H9 (cell line): ENCODE measurements around the gene ADAM22. TPM values are rescaled to one million over a fixed set of nuclear protein-coding genes. Genes with fewer than 3 reads are reported as not detected.
A peak's percentile ranks its signal among the peaks of the same experiment; 100 is the strongest.

Source experiments
- DNase-seq: peaks from one replicate; pipeline ENCODE4 v3.0.0-alpha.2; 2017
- H2AFZ ChIP-seq: one replicate; pipeline ENCODE4 v1.6.1; 2013; ENCODE audit warnings: mild to moderate bottlenecking, low read length, control low read depth, moderate library complexity
- H2AK5ac ChIP-seq: 2 replicates; pipeline ENCODE4 v1.6.1; 2013; ENCODE audit warnings: low read length, control low read depth, mixed read lengths; ENCODE audit not compliant: insufficient read length
- H2BK120ac ChIP-seq: one replicate; pipeline ENCODE4 v1.6.1; 2013; ENCODE audit warnings: low read depth, mild to moderate bottlenecking, low read length, control low read depth, inconsistent platforms; ENCODE audit not compliant: poor library complexity, severe bottlenecking
- H2BK12ac ChIP-seq: 2 replicates; pipeline ENCODE4 v1.6.1; 2013; ENCODE audit warnings: low read length, control low read depth, mixed read lengths, low read depth; ENCODE audit not compliant: insufficient read length
- H2BK15ac ChIP-seq: 2 replicates; pipeline ENCODE4 v1.6.1; 2013; ENCODE audit warnings: low read depth, low read length, control low read depth
- H2BK20ac ChIP-seq: one replicate; pipeline ENCODE4 v1.6.1; 2013; ENCODE audit warnings: low read depth, mild to moderate bottlenecking, low read length, control low read depth, inconsistent platforms; ENCODE audit not compliant: poor library complexity, severe bottlenecking
- H2BK5ac ChIP-seq: 2 replicates; pipeline ENCODE4 v1.6.1; 2013; ENCODE audit warnings: low read length, control low read depth, mixed read lengths; ENCODE audit not compliant: insufficient read length
- H3K14ac ChIP-seq: 2 replicates; pipeline ENCODE4 v1.6.1; 2013; ENCODE audit warnings: low read length, control low read depth; ENCODE audit not compliant: insufficient read depth
- H3K18ac ChIP-seq: 2 replicates; pipeline ENCODE4 v1.6.1; 2013; ENCODE audit warnings: low read depth, mild to moderate bottlenecking, mixed read lengths, low read length, control low read depth; ENCODE audit not compliant: insufficient read length
- H3K23ac ChIP-seq: 2 replicates; pipeline ENCODE4 v1.6.1; 2013; ENCODE audit warnings: low read length, control low read depth, mixed read lengths, low read depth; ENCODE audit not compliant: insufficient read length
- H3K23me2 ChIP-seq: 2 replicates; pipeline ENCODE4 v1.6.1; 2013; ENCODE audit warnings: low read depth, mild to moderate bottlenecking, mixed read lengths, low read length, control low read depth; ENCODE audit not compliant: insufficient read length, poor library complexity, severe bottlenecking
- H3K27ac ChIP-seq: 2 replicates; pipeline ENCODE4 v1.5.1; 2013; ENCODE audit warnings: low read length, control low read depth, mixed read lengths, low read depth; ENCODE audit not compliant: insufficient read length
- H3K27me3 ChIP-seq: 2 replicates; pipeline ENCODE4 v1.6.1; 2013; ENCODE audit warnings: low read length, control low read depth, inconsistent platforms; ENCODE audit not compliant: insufficient read depth
- H3K4ac ChIP-seq: 2 replicates; pipeline ENCODE4 v1.6.1; 2013; ENCODE audit warnings: low read depth, mild to moderate bottlenecking, control low read depth, inconsistent platforms, low read length, moderate library complexity
- H3K4me1 ChIP-seq: 2 replicates; pipeline ENCODE4 v1.6.1; 2013; ENCODE audit warnings: low read length, control low read depth, inconsistent platforms; ENCODE audit not compliant: insufficient read depth
- H3K4me2 ChIP-seq: 2 replicates; pipeline ENCODE4 v1.6.1; 2013; ENCODE audit warnings: low read length, control low read depth, mixed read lengths; ENCODE audit not compliant: insufficient read length, insufficient read depth
- H3K56ac ChIP-seq: 2 replicates; pipeline ENCODE4 v1.6.1; 2013; ENCODE audit warnings: low read depth, mild to moderate bottlenecking, mixed read lengths, low read length, control low read depth; ENCODE audit not compliant: insufficient read length
- H3K79me1 ChIP-seq: 2 replicates; pipeline ENCODE4 v1.6.1; 2013; ENCODE audit warnings: low read depth, mild to moderate bottlenecking, moderate library complexity, low read length, control low read depth, inconsistent platforms; ENCODE audit not compliant: insufficient read depth, poor library complexity, severe bottlenecking
- H3K79me2 ChIP-seq: 2 replicates; pipeline ENCODE4 v1.6.1; 2013; ENCODE audit warnings: low read length, control low read depth, inconsistent platforms; ENCODE audit not compliant: insufficient read depth
- H3K9ac ChIP-seq: 2 replicates; pipeline ENCODE4 v1.6.1; 2013; ENCODE audit warnings: low read length, control low read depth, mixed read lengths; ENCODE audit not compliant: insufficient read length; ENCODE audit errors: extremely low read depth
- H3K9me3 ChIP-seq: one replicate; pipeline ENCODE4 v1.6.1; 2013; ENCODE audit warnings: low read depth, low read length, inconsistent platforms; ENCODE audit not compliant: control insufficient read depth
- H3T11ph ChIP-seq: one replicate; pipeline ENCODE4 v1.6.1; 2013; ENCODE audit warnings: mild to moderate bottlenecking, low read length, control low read depth, inconsistent platforms
- H4K20me1 ChIP-seq: one replicate; pipeline ENCODE4 v1.6.1; 2013; ENCODE audit not compliant: control insufficient read depth, insufficient read length, insufficient read depth
- H4K5ac ChIP-seq: 2 replicates; pipeline ENCODE4 v1.6.1; 2013; ENCODE audit warnings: low read depth, mild to moderate bottlenecking, mixed read lengths, low read length, control low read depth; ENCODE audit not compliant: insufficient read length
- H4K8ac ChIP-seq: replicated peaks from 2 replicates; pipeline ENCODE4 v1.6.1; 2013; ENCODE audit warnings: low read length, control low read depth, mixed read lengths, low read depth; ENCODE audit not compliant: insufficient read length
- H4K91ac ChIP-seq: 2 replicates; pipeline ENCODE4 v1.6.1; 2013; ENCODE audit warnings: low read depth, mild to moderate bottlenecking, moderate library complexity, mixed read lengths, low read length, control low read depth; ENCODE audit not compliant: insufficient read length
- H3K27ac Mint-ChIP-seq, 3 experiments: 2 replicates in 2 of 3; 3 replicates in 1 of 3; pipeline ENCODE4 v1.8.0; 2020 to 2021; ENCODE audit warnings: mixed read lengths in 3 of 3, mild to moderate bottlenecking in 1 of 3, moderate library complexity in 1 of 3
- H3K27me3 Mint-ChIP-seq: 2 replicates; pipeline ENCODE4 v1.8.0; 2021; ENCODE audit warnings: low read depth, mild to moderate bottlenecking, moderate library complexity, mixed read lengths
- H3K36me3 Mint-ChIP-seq, 3 experiments: 2 replicates in 2 of 3; 3 replicates in 1 of 3; pipeline ENCODE4 v1.8.0; 2020 to 2021; ENCODE audit warnings: low read depth in 3 of 3, mixed read lengths in 3 of 3; ENCODE audit not compliant: insufficient read depth in 1 of 3
- H3K4me1 Mint-ChIP-seq, 2 experiments: 2 replicates each; pipeline ENCODE4 v1.8.0; 2020; ENCODE audit warnings: mixed read lengths in 2 of 2
- H3K4me3 Mint-ChIP-seq, 2 experiments: 2 replicates in 1 of 2; 3 replicates in 1 of 2; pipeline ENCODE4 v1.8.0; 2020 to 2021; ENCODE audit warnings: mild to moderate bottlenecking in 2 of 2, mixed read lengths in 2 of 2, moderate library complexity in 1 of 2
- H3K9me3 Mint-ChIP-seq, 2 experiments: 2 replicates in 1 of 2; 3 replicates in 1 of 2; pipeline ENCODE4 v1.8.0; 2020; ENCODE audit warnings: mild to moderate bottlenecking in 2 of 2, mixed read lengths in 2 of 2, moderate library complexity in 1 of 2
- CTCF ChIP-seq: fragments of 200-600 bp; sonication (generic); conservative IDR thresholded peaks from 3 replicates; pipeline ENCODE4 v1.8.0; 2021; ENCODE audit warnings: antibody characterized with exemption, mild to moderate bottlenecking
- WGBS: extraction: QIAGEN DNeasy Blood & Tissue Kit; methylation state at CpG from one replicate; pipeline ENCODE4 v1.1.7; 2013; ENCODE audit warnings: missing lambda C conversion rate, low lambda C conversion rate, mixed read lengths; ENCODE audit not compliant: insufficient read length; ENCODE audit errors: extremely low coverage; 5-methylcytosine and 5-hydroxymethylcytosine counted together
- total RNA-seq: library from RNA; stranded (reverse); gene quantifications from 2 replicates; pipeline ENCODE4 v1.2.1, GENCODE V29; 2021

The ADAM22 gene
- total RNA-seq, 1 experiment from 2014 or later, result 8.7 TPM

- H2BK12ac ChIP-seq, result no peak overlapping the region
- no peak overlapping the region for H4K91ac ChIP-seq
- H4K8ac ChIP-seq, result no peak overlapping the region
- peaks cover 6 to 10% (median 9%) of the 10 kb centered on the region in 3 experiments; a peak in 4 of 7 replicates for H3K36me3 Mint-ChIP-seq
- H2BK120ac ChIP-seq, result no peak overlapping the region
- H3K9me3 ChIP-seq, result no peaks in the 10 kb centered on the region
- H3K18ac ChIP-seq, result no peak overlapping the region
- H3K27me3 ChIP-seq, result no peaks in the 10 kb centered on the region
- H3K14ac ChIP-seq, result no peak overlapping the region
- H3K27ac Mint-ChIP-seq, result no peak overlapping the region; a peak in 1 of 7 replicates
- H3K27me3 Mint-ChIP-seq, result peaks cover 22% of the 10 kb centered on the region
- H3K4me1 Mint-ChIP-seq, result peaks cover 8% of the 10 kb centered on the region in 2 experiments
- no peak overlapping the region for H2BK5ac ChIP-seq
- H4K5ac ChIP-seq, result no peak overlapping the region
- no peak overlapping the region for H3K56ac ChIP-seq
- H3K4ac ChIP-seq, result no peak overlapping the region
- WGBS, result no CpG with 5 or more reads among the region's 8 CpGs
- H3K4me1 ChIP-seq, result no peaks in the 10 kb centered on the region
- H2AFZ ChIP-seq, result no peak overlapping the region
- peaks cover 10% of the 10 kb centered on the region for H3K23me2 ChIP-seq
- no peak overlapping the region for H3K23ac ChIP-seq
- H4K20me1 ChIP-seq, result no peaks in the 10 kb centered on the region
- no peaks in the 10 kb centered on the region for H3K79me1 ChIP-seq
- H3K9me3 Mint-ChIP-seq, result no peaks in the 10 kb centered on the region
- H3K79me2 ChIP-seq, result no peaks in the 10 kb centered on the region
- peak overlapping the region; percentile 85 to 94 for H3K4me3 Mint-ChIP-seq
- H3K9ac ChIP-seq, result no peak overlapping the region
- no peak for TF ChIP-seq CTCF
- H3T11ph ChIP-seq, result no peak overlapping the region
- H3K27ac ChIP-seq, result no peak overlapping the region
- no peak overlapping the region for H2BK20ac ChIP-seq
- no peak overlapping the region for H2BK15ac ChIP-seq
- H3K4me2 ChIP-seq, result peak overlapping the region; percentile 87
- no peak overlapping the region for H2AK5ac ChIP-seq
- DNase-seq, result no peak
Measured at GRCh38 chr7:87935384-87935706, 1.3 kb downstream of the ADAM22 start.
